HG03469 (cell line): Measurements from ENCODE around the gene ITGA1.
"Not testable (repeated sequence)": the region's sequence is repeated elsewhere in the genome, so short reads cannot be mapped to it uniquely, and the experiment has no call there.

ENCODE experiments used
- ATAC-seq: cut with Tn5 transposase; IDR thresholded peaks from one replicate; pipeline ENCODE4 v1.9.1; 2021; ENCODE audit warnings: mild to moderate bottlenecking, moderate library complexity, moderate number of reproducible peaks; ENCODE audit not compliant: unreplicated experiment

The ITGA1 gene

DNA sequence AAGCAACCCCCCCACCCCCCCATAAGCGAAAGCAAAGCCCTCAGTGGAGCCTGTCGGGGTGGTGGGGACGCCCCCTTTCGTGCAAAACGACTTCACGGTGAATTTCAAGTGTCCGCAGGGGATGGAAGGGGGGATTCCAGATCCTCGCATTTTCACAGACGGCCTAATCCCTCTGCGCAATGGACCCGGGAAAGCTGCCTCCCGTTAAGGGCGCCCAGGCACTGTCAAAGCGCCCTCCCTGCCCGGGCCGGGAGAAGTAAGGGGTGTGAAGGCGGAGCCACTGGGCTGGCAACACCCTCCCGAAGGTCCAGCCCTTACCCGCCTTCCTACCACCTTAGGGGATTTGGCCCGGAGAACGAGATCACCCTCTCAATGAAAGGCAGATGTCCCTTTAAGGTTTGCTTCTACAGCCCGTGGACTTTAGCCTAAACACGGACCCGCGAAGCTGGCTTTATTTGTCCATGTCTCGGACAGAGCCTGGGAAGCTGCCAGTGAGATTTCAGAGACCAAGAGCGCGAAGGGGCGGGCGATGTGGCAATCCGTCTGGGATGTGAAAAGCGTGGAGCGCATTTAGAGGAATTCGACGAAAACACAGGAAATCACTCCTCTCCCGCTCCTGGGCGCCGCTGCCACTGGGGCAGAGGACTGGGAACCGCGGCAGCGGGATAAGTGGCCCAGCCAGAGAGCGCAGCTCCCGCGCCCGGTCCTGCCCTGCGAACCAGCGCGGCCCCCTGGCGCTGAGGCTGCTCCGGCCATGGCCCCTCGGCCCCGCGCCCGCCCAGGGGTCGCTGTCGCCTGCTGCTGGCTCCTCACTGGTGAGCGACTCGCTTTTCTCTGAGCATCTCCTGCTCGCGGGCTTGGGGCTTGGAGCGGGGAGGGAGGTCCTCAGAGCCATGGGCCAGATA is at the start of gene ITGA1, which contains the start of gene PELO:
Gene ITGA1 (plus strand): TSS at position 317 of the 905 bp plus-strand sequence. CDS start 438 bp downstream, at position 755.
Gene PELO (plus strand): TSS at position 317 of the 905 bp plus-strand sequence. CDS start 12,479 bp downstream, outside the sequence.
- peak; percentile 59 for ATAC-seq

DNA sequence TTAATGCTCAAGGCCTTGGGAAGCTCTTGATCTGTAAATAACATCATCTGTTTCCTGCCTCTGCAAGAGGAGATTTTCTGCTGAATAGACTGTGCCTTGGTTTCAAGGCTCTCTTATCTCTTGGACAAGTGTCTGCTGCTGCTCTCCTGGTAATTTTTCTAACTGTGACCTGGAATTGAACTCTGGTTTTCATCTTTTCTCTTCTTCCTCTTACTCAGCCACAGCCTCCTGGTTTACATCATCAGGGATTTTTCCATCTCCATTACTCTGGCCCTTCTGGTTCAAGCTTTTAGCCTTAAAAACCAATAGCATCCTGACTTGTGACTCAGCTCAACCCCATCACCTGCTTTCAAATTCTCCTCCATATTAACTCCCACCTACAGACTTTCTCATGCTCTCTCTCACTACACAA is 49.6 kb upstream of the ITGA1 start:
- ATAC-seq: no peak

DNA sequence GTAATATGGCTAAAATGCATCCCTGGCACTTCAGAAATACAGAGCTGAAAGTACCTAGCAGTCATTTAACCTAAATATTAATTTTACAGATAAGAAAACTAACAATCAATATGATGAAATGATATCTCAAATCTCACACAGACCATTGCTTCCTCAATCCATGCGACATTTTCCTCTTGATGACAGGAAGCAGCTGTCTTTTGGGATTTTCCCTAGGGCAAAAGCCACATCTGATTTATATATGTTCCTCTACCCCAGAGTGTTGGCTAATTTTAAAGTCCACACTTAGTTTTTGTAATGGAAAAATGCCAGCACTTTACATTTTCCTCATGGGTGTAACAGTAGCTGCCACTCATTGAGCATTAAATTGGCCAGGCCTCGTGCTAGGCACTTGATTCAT is 47.7 kb upstream of the ITGA1 start:
- no peak for ATAC-seq

DNA sequence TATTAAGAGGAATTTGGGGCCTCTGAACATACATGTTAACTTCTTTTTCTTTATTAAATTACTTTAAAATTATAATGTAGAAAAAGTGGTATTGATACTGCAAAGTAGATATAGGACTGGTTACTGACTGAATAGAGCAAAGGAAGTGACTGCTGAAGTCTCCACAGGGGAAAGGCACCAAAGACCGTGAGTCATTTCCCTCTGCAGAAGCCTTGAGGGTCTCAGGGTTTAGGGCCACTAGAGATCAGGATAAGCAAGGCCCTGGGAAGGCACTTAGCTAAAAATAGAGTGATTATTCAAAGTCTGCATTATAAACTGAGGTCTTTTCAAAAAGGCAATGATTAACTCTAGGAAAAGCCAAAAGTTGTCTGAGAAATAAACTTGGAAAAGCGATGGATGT is 44.7 kb upstream of the ITGA1 start:
- ATAC-seq: no peak

DNA sequence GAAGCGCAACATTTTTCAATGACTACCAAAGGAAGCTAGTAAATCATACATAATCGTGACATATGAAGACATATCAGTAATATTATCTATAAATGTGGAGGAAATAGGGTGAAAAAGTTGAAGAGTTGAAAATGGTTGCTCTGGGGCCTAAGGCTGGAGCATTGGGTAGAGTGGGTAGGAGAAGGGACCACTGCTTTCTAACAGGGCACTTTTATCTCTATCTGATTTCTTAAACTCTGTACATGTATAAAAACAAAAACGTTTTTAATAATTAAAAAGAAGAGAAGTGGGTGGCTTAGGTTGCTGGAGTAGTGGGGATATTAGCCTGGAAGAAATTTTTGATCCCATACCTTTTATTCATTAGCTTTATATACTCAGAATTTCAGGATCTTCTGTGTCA is 44.2 kb upstream of the ITGA1 start:
- no peak for ATAC-seq

DNA sequence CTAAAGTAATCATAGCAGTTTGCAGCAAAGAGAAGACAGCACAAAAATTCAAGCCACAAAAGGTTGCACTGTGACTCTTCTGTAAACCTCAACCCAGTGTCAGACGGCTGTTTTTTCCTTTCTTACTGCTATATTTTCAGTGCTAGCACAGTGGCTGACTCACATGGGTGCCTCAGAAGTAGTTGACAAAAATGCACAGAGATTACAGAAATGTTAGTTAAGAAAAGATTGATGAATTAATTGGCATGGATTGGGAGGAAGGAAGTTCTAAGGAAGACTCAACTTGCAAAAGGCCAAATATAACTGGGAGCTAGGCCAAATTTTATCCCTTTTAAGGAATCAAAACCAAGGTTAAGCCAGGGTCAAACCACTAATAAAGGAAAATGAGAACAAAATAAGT is 43.7 kb upstream of the ITGA1 start:
- peak; percentile 81 for ATAC-seq

DNA sequence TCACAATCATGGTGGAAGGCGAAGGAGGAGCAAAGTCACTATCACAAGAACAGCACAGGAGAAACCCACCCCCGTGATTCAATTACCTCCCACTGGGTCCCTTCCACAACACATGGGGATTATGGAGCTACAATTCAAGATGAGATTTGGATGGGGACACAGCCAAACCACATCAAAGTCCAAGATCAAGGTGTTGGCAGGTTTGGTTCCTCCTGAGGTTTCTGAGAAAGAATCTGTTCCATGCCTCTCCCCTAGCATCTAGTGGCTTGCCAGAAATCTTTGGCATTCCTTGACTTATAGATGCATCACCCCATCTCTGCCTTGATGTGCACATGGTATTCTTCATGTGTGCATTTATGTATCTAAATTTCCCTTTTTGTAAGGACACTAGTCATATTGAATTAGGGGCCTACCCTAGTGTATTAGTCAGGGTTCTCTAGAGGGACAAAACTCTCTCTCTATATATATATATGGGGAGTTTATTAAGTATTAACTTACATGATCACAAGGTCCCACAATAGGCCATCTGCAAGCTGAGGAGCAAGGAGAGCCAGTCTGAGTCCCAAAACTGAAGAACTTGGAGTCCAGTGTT is 42.8 kb upstream of the ITGA1 start:
- ATAC-seq: not testable (repeated sequence)

DNA sequence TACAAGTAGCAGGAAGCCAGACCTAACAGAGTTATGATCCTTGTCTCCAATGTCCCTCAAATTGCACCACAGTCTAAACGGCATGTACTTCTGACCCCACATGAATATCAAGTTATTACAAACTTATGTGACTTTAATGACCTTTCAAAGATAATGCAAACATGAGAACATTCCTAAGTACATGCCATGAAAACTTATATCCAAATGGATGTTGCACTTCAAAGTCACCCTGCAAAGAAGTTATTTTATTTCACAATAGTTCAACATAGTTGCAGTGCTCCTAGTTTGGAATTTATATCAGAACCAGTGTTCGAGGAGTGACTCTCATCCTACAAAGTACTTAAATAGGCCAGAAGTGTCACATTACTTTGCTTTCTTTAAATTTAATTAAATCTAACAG is 41.2 kb upstream of the ITGA1 start:
- ATAC-seq: no peak

DNA sequence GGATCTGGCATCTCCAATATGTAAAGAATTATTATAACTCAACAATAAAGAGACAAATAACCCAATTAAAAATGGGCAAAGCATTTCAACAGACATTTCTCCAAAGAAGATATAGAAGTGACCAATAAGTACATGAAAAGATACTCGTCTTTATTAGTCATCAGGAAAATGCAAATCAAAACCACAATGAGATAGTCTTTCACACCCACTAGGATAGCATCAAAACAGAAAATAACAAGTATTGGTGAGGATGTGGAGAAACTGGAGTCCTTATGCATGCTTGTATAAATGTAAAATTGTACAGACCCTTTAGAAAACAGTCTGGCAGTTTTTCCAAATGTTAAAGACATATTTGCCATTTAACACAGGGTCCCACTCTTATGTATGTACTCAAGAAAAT is 39.1 kb upstream of the ITGA1 start:
- ATAC-seq: peak; percentile 59

DNA sequence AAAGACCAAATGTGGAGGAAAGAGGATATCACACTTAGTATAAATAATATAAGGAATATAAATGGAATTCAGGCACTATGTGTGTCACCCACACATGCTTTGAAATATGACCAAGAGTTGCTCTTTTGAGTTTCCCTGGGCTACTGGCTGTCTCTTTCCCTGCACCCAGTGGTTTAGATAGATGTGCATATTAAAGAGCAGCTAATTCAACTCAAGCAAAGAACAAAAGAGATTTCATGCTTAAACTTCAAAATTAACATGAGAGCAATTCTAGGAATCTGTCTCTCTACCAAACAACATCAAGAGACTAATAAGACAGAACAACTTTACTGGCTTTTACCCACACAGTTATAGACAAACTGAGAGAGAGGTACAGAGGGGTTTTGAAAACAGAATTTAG is 38.0 kb upstream of the ITGA1 start:
- ATAC-seq: no peak

DNA sequence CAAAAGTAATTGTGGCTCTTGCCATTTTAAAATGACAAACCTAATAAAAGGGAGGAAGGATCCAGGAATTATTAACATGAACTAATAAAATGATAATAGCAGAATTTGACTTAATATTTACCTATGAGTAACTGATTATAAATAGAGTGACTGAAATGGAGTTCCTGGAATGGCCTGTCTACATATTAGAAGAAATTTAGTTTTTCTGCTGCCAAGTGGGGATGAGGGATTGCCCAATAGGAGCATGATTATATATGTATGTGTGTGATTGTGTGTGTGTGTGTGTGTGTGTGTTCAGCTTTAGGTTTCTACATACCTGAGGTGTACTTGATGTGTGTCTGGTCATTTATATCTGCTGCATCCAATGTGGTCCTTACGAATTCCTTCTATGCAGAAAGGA is 36.6 kb upstream of the ITGA1 start:
- ATAC-seq: no peak

DNA sequence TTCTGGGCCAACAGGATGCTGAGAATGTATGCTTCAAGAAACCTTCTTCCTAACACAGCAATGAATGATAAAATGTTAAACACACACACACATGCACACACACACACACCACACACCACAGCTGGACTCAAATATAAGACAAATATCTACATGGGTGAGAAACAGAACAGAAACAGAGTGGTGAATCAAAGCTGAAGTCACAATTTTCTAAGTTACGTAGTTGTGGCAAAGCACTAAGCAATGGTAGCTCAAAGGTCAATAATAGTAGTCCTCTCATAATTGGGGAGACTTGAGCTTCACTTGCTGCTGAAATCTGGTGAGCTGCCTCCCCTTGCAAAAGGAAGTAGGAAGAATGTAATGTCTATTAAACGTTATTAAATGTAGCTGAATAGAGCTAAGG is 33.7 kb upstream of the ITGA1 start:
- no peak for ATAC-seq

DNA sequence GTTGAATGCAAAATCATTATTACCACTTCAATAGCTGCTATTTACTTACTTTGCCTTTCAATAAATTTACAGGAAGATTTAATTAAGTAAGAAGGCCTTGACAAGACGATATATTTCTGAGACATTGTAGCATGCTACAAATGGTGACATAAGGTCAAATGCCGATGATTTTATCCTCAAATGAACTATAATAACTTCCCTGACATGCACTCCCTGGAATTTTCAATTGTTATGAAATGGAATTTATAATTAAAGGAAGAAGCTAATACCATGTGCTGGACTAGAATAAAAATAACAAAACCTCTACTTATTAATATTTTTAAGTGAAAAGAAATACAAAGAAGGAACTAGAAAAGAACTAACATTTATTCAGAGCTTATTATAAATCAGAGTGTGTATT is 30.2 kb upstream of the ITGA1 start:
- ATAC-seq: no peak

DNA sequence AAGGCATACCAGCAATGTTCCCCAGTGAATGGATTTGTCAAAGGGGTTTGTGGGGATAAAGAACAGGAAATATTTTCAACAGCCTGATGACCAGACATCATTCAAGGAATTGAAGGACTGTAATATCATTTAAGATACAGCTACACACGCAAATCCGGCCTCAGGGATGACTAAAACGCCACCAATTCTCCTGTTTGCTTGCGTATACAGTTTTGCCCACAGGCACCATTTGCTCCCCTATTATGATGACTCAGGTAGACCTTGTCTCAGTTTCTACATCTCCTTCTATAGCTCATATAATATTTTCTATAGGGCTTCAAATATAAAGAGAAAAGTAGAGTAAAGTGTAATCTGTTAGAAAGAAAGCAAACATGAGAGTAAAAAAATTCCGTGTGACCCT is 29.7 kb upstream of the ITGA1 start:
- no peak for ATAC-seq

DNA sequence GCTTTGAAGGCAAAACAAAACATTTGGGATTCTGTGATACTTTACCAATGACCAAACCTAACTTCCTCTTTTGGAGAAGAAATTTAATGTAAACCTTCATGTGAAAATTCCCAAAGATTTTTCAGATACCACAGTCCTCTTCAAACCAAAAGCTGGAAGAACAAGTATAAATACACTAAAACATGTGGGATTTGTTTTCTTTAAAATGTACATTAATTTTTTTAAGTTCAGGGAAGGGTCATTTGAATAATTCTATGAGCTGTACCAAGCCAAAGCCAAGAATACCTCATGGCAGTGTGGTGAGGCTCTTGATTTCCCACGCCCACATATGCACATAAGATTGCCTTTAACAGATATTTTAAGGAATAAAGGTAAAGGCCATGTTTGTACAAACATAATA is 28.4 kb upstream of the ITGA1 start:
- no peak for ATAC-seq

DNA sequence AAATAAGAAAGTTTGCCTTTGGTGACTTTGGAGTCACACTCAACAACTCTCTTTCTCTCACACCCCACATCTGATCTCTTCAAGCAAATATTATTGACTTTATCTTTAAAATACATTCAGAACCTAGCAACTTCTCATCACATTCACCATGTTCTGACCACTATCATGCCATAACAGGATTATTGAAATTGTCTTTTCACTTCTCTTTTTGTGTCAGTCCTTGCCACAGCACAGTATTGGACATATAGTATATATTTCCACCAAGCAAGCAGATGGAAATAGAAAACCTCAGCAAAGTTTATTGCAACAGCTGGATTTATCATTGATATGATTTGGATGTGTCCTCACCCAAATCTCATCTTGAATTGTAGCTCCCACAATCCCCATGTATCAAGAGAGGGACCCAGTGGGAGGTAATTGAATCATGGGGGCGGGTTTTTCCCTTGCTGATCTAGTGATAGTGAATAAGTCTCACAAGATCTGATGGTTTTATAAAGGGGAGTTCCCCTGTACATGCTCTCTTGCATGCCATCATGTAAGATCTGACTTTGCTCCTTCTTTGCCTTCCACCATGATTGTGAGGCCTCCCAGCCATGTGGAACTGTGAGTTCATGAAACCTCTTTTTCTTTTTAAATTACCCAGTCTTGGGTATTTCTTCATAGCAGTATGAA is 26.9 kb upstream of the ITGA1 start:
- ATAC-seq: peak; percentile 70

DNA sequence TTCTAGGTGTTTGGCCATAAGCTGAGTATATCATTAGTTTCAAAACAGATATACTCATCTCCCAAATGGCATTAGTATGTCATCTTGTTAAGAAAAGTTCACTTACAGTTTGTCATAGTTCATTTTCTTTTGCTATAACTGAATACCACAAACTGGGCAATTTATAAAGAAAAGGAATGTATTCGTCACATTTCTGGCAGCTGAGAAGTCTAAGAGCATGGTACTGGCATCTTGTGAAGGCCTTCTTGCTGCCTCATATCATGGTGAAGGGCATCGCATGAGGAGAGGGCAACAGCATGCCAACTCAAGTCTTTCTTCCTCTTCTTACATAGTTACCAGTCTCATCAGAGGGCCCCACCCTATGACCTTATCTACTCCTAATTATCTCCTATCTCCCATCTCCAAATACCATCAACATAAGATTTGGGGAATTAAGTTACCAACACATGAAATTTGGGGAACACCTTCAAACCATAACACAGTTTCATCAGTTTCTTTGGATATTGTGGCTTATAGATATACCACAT is 20.4 kb upstream of the ITGA1 start:
- no peak for ATAC-seq

DNA sequence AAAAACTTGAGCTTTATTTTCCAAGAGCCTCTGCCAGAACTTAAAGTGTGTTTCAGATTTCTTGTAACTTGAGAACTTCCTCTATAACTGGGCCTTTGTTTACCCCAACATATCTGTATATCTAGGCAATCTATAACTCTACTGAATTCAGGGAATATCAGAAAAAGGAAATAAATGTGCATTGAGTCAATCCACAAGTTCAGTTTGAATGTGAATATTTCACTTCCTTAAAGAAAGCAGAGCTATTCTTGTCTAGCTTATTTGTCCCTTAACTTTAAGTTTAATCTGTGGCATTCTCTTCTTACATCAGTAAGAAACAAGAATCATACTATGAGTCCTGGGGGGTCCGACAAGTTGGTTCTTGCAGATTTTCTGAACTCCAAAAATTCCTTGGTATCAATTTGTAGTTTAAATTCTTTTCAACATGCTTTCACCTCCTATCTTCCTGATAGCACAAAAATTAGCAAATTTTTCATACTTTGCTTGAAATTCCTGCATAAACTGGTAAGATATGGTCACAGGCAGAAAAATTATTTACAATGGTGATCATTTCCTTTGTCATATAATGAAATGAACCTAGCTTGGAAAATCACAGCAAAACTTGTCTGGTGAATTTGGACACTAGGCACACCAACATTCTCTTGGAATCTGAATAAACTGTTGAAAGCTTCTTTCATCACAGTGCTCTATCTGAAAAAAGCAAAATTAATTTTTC is 19.8 kb upstream of the ITGA1 start:
- peak; percentile 30 for ATAC-seq

DNA sequence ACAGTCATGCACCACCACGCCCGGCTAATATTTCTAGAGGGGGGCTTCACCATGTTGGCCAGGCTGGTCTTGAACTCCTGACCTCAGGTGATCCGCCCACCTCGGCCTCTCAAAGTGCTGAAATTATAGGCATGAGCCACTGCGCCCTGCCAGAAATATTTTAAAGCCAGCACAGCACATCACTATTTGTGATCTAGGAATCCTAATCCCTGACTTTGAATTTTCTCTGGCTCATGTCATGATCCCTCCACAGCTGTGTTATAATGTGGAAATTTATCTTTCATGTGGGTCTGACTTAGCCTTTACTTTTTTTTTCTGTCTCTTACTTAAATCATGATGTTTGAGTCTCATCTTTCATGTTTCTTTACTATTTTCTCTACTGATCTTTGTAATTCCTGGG is 18.7 kb upstream of the ITGA1 start:
- no peak for ATAC-seq

DNA sequence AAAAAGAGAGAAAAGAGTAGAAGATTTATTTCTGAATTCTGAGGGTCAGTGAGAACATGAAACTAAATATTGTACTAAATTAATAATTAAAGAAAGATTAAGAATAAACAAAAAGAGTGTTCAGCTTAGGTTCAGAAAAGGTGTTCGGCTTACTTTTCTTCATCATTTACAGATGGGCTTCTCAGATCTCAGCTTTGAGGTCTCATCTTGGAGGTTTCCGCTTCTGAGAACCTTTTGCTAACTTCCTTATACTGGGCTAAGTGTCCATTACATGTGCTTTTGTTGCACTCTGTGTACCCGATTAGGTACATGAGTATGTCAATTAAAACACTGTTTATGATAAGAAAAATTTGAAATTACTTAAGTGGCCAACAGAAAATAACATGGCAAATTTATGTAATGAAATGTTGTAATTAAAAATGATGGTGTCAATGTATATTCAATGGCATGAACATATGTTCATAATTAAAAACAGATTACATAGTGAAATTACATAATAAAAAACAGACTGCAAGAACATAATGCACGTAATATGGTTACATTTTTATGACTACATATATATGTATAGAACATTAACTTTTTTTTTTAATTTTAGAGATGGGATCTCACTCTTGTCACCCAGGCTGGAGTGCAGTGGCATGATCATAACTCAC is 17.3 kb upstream of the ITGA1 start:
- no peak for ATAC-seq
